Panc1 (cell line): ENCODE data around the gene AKAP6.

Experiments used
- POLR2AphosphoS5 ChIP-seq: IDR thresholded peaks from 2 replicates; pipeline ENCODE4 v1.6.1; 2012; ENCODE audit warnings: mild to moderate bottlenecking, low read depth, low read length, moderate library complexity
- TF ChIP-seq, protein P1 (sequence below): fragments of 450-650 bp; IDR thresholded peaks from 2 replicates; pipeline ENCODE4 v1.5.1; 2017; ENCODE audit warnings: mild to moderate bottlenecking

DNA sequence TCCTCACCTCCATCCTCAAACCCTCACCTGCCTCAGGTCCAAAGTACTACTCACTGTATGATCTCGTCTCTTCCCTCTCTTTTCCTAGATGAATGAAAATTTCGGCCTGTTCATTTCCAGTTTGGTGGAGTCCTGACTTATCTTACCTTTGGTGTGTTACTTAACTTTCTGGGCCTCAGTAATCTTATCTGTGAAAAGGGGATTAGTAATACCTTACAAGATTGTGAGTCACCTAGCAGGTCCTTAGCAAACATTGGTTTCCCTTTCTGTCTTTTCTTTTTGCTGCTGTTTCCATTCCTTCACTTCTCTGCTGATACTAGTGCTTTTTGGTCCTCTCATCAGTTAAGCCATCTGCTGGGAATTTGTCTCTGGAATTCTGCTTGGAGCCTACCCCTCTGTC, 52.8 kb downstream of the AKAP6 start:
- TF ChIP-seq, protein P1, sequence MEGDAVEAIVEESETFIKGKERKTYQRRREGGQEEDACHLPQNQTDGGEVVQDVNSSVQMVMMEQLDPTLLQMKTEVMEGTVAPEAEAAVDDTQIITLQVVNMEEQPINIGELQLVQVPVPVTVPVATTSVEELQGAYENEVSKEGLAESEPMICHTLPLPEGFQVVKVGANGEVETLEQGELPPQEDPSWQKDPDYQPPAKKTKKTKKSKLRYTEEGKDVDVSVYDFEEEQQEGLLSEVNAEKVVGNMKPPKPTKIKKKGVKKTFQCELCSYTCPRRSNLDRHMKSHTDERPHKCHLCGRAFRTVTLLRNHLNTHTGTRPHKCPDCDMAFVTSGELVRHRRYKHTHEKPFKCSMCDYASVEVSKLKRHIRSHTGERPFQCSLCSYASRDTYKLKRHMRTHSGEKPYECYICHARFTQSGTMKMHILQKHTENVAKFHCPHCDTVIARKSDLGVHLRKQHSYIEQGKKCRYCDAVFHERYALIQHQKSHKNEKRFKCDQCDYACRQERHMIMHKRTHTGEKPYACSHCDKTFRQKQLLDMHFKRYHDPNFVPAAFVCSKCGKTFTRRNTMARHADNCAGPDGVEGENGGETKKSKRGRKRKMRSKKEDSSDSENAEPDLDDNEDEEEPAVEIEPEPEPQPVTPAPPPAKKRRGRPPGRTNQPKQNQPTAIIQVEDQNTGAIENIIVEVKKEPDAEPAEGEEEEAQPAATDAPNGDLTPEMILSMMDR, result no peak
- TF ChIP-seq POLR2AphosphoS5, result no peak
